K562 (cell line): ENCODE results near the gene IGF2. TPM values are rescaled to one million over a fixed set of nuclear protein-coding genes. Genes with fewer than 3 reads are reported as not detected.
A peak's percentile ranks its signal among the peaks of the same experiment; 100 is the strongest.

Experiments used
- BHLHE40 ChIP-seq: IDR thresholded peaks from 2 replicates; pipeline ENCODE4 v1.6.1; 2011; ENCODE audit warnings: low read length, improper control_type of control experiment
- CBX3 ChIP-seq, 2 experiments: IDR thresholded peaks; 1 replicate in 1 of 2; 2 replicates in 1 of 2; pipeline ENCODE4 v1.6.1; 2012; ENCODE audit warnings: inconsistent platforms in 2 of 2, low read length in 2 of 2, borderline replicate concordance in 1 of 2, control low read depth in 1 of 2
- CBX5 ChIP-seq: IDR thresholded peaks from 2 replicates; pipeline ENCODE4 v1.6.1; 2014; ENCODE audit warnings: low read depth, borderline replicate concordance
- CHD4 ChIP-seq: fragments of 200-600 bp; sonication (generic); IDR thresholded peaks from 3 replicates; pipeline ENCODE4 v1.6.1; 2012; ENCODE audit warnings: low read depth, mild to moderate bottlenecking, mixed read lengths, low read length, inconsistent platforms; ENCODE audit not compliant: insufficient read depth, insufficient replicate concordance, poor library complexity, severe bottlenecking
- DMBX1 ChIP-seq: fragments of 250-450 bp; sonication (Bioruptor Pico); IDR thresholded peaks from 2 replicates; pipeline ENCODE4 v1.8.0; 2022; ENCODE audit warnings: inconsistent platforms, mild to moderate bottlenecking, moderate library complexity, borderline replicate concordance
- ELF4 ChIP-seq: fragments of 450-650 bp; formaldehyde crosslinking; IDR thresholded peaks from 2 replicates; pipeline ENCODE4 v1.4.0; 2022; ENCODE audit warnings: missing genetic modification characterization
- ETV1 ChIP-seq: fragments of 450-650 bp; conservative IDR thresholded peaks from 2 replicates; pipeline ENCODE4 v1.6.1; 2016; ENCODE audit warnings: missing genetic modification characterization, control low read depth, low read depth, missing compliant biosample characterization
- GTF2F1 ChIP-seq: IDR thresholded peaks from 2 replicates; pipeline ENCODE4 v1.6.1; 2011; ENCODE audit warnings: low read depth, low read length, improper control_type of control experiment
- SMAD1 ChIP-seq: fragments of 150-350 bp; IDR thresholded peaks from 2 replicates; pipeline ENCODE4 v1.6.1; 2014; ENCODE audit warnings: low read length, low read depth; ENCODE audit not compliant: partially characterized antibody
- TRIM24 ChIP-seq, 2 experiments: fragments of 450-650 bp; IDR thresholded peaks; 2 replicates each; pipeline ENCODE4 v1.6.1; 2016
- ZNF41 ChIP-seq: fragments of 250-450 bp; sonication (Bioruptor Pico); conservative IDR thresholded peaks from 2 replicates; pipeline ENCODE4 v1.4.0; 2020; ENCODE audit warnings: mild to moderate bottlenecking
- ZNF561 ChIP-seq: fragments of 450-650 bp; formaldehyde crosslinking; conservative IDR thresholded peaks from 2 replicates; pipeline ENCODE4 v1.4.0; 2020; ENCODE audit warnings: mild to moderate bottlenecking, moderate library complexity
- ZNF57 ChIP-seq: fragments of 450-650 bp; formaldehyde crosslinking; IDR thresholded peaks from 2 replicates; pipeline ENCODE4 v1.4.0; 2020; ENCODE audit warnings: mild to moderate bottlenecking, moderate library complexity
- ZNF75A ChIP-seq: fragments of 450-650 bp; formaldehyde crosslinking; IDR thresholded peaks from 2 replicates; pipeline ENCODE4 v1.4.0; 2020; ENCODE audit warnings: mild to moderate bottlenecking
- ZNF766 ChIP-seq: fragments of 200-800 bp; sonication (Bioruptor generic); conservative IDR thresholded peaks from 2 replicates; pipeline ENCODE4 v1.6.1; 2016; ENCODE audit warnings: missing genetic modification characterization, missing compliant biosample characterization
- polyA plus RNA-seq, 8 experiments: library from polyadenylated mRNA; depleted of rRNA in 4 of 8; stranded (reverse) in 5 of 8; unstranded in 3 of 8; fragments of >200 nt; fragmentation: Nextera tagmentation in 2 of 8; fragmentation: Illumina TruSeq in 1 of 8; extraction: Ambion mirVana in 2 of 8; extraction: Trizol in 1 of 8; gene quantifications; 2 replicates each; pipeline versions ENCODE4 v1.2.1 to v1.2.3, GENCODE V29; 2011 to 2014; ENCODE audit warnings: inconsistent platforms in 1 of 8, missing spikeins in 1 of 8
- total RNA-seq, 7 experiments: library from RNA; depleted of rRNA in 6 of 7; stranded (reverse); fragments of >200 nt in 6 of 7; fragmentation: Illumina TruSeq in 2 of 7; extraction: Trizol in 2 of 7; gene quantifications; 2 replicates each; pipeline versions ENCODE4 v1.2.1 to v1.2.3, GENCODE V29; 2011 to 2021; ENCODE audit warnings: low replicate concordance in 1 of 7
- TF ChIP-seq, protein P1 (sequence below), 2 experiments: IDR thresholded peaks in 1 of 2; conservative IDR thresholded peaks in 1 of 2; 2 replicates each; pipeline ENCODE4 v1.6.1; 2016; ENCODE audit warnings: low read depth in 2 of 2, mild to moderate bottlenecking in 1 of 2, missing compliant biosample characterization in 1 of 2, missing genetic modification characterization in 1 of 2, moderate library complexity in 1 of 2
- TF ChIP-seq, protein P2 (sequence below): IDR thresholded peaks from 2 replicates; pipeline ENCODE4 v1.6.1; 2011; ENCODE audit warnings: borderline replicate concordance, low read depth, mild to moderate bottlenecking, moderate library complexity, low read length; ENCODE audit not compliant: insufficient read depth, poor library complexity, severe bottlenecking
- TF ChIP-seq, protein P3 (sequence below): fragments of 250-450 bp; sonication (Bioruptor Pico); IDR thresholded peaks from 2 replicates; pipeline ENCODE4 v1.4.0; 2020; ENCODE audit warnings: mild to moderate bottlenecking, moderate library complexity, borderline replicate concordance
- TF ChIP-seq, protein P4 (sequence below): IDR thresholded peaks from 2 replicates; pipeline ENCODE4 v1.6.1; 2012; ENCODE audit warnings: low read depth, low read length, improper control_type of control experiment, borderline replicate concordance

The IGF2 gene
- total and polyA plus RNA-seq, 9 of the 15 experiments (the other 6 are each of a cell fraction or from before 2014, with no cell fraction given): 0.16 TPM; not detected in 8

DNA sequence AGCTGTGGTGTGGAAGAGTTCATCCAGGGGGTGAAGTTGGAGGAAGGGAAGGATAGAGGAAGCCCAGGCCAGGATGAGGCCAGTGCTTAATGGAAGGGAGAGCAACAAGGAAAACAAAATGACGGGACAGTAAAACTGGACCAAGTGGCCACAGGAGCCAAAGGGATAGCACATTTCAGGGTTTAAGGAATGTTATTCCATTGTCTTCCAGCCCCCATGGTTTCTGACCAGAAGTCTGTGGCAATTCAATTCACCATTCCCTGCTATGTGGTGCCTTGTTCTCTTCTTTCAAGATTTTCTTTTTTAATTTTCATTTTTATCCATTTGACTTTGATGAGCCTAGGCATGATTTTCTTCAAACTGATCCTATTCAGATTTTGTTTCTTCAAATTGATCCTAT lies 22.5 kb downstream of the IGF2 start (continued):
- TF ChIP-seq CHD4 (no peak), SMAD1 (no peak), ZNF766 (CRISPR knock-in tag) (no peak), BHLHE40 (no peak), ELF4 (CRISPR knock-in tag) (no peak), ZNF75A (CRISPR knock-in tag) (no peak), TRIM24 (IDR thresholded peaks at IDR 0.05) (peak in 1 of 2 experiments; percentile 58; a peak in 1 of 4 replicates), CBX5 (0 out of 2 replicates have a peak, but pooled peaks have one; percentile 29), ZNF57 (CRISPR knock-in tag) (no peak), ETV1 (tag) (peak; percentile 93), DMBX1 (no peak), ZNF561 (no peak), GTF2F1 (no peak), CBX3 (IDR thresholded peaks at IDR 0.05; ENCODE audit: borderline replicate concordance in 1 of 2, low read length in 2 of 2) (peak in 1 of 2 experiments; percentile 87; a peak in 2 of 3 replicates), ZNF41 (CRISPR knock-in tag) (no peak)
- TF ChIP-seq, protein P1, sequence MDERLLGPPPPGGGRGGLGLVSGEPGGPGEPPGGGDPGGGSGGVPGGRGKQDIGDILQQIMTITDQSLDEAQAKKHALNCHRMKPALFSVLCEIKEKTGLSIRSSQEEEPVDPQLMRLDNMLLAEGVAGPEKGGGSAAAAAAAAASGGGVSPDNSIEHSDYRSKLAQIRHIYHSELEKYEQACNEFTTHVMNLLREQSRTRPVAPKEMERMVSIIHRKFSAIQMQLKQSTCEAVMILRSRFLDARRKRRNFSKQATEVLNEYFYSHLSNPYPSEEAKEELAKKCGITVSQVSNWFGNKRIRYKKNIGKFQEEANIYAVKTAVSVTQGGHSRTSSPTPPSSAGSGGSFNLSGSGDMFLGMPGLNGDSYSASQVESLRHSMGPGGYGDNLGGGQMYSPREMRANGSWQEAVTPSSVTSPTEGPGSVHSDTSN (CRISPR knock-in tag; IDR thresholded peaks at IDR 0.05; ENCODE audit: low read depth): no peak
- TF ChIP-seq, protein P1 (tag; conservative IDR thresholded peaks at IDR 0.05; ENCODE audit: low read depth): no peak
- TF ChIP-seq, protein P2, sequence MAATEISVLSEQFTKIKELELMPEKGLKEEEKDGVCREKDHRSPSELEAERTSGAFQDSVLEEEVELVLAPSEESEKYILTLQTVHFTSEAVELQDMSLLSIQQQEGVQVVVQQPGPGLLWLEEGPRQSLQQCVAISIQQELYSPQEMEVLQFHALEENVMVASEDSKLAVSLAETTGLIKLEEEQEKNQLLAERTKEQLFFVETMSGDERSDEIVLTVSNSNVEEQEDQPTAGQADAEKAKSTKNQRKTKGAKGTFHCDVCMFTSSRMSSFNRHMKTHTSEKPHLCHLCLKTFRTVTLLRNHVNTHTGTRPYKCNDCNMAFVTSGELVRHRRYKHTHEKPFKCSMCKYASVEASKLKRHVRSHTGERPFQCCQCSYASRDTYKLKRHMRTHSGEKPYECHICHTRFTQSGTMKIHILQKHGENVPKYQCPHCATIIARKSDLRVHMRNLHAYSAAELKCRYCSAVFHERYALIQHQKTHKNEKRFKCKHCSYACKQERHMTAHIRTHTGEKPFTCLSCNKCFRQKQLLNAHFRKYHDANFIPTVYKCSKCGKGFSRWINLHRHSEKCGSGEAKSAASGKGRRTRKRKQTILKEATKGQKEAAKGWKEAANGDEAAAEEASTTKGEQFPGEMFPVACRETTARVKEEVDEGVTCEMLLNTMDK: no peak
- TF ChIP-seq, protein P3, sequence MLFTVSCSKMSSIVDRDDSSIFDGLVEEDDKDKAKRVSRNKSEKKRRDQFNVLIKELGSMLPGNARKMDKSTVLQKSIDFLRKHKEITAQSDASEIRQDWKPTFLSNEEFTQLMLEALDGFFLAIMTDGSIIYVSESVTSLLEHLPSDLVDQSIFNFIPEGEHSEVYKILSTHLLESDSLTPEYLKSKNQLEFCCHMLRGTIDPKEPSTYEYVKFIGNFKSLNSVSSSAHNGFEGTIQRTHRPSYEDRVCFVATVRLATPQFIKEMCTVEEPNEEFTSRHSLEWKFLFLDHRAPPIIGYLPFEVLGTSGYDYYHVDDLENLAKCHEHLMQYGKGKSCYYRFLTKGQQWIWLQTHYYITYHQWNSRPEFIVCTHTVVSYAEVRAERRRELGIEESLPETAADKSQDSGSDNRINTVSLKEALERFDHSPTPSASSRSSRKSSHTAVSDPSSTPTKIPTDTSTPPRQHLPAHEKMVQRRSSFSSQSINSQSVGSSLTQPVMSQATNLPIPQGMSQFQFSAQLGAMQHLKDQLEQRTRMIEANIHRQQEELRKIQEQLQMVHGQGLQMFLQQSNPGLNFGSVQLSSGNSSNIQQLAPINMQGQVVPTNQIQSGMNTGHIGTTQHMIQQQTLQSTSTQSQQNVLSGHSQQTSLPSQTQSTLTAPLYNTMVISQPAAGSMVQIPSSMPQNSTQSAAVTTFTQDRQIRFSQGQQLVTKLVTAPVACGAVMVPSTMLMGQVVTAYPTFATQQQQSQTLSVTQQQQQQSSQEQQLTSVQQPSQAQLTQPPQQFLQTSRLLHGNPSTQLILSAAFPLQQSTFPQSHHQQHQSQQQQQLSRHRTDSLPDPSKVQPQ (CRISPR knock-in tag): no peak
- TF ChIP-seq, protein P4, sequence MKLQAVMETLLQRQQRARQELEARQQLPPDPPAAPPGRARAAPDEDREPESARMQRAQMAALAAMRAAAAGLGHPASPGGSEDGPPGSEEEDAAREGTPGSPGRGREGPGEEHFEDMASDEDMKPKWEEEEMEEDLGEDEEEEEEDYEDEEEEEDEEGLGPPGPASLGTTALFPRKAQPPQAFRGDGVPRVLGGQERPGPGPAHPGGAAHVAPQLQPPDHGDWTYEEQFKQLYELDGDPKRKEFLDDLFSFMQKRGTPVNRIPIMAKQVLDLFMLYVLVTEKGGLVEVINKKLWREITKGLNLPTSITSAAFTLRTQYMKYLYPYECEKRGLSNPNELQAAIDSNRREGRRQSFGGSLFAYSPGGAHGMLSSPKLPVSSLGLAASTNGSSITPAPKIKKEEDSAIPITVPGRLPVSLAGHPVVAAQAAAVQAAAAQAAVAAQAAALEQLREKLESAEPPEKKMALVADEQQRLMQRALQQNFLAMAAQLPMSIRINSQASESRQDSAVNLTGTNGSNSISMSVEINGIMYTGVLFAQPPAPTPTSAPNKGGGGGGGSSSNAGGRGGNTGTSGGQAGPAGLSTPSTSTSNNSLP: no peak
